ENCODE results near the gene COTL1.

The COTL1 gene

DNA sequence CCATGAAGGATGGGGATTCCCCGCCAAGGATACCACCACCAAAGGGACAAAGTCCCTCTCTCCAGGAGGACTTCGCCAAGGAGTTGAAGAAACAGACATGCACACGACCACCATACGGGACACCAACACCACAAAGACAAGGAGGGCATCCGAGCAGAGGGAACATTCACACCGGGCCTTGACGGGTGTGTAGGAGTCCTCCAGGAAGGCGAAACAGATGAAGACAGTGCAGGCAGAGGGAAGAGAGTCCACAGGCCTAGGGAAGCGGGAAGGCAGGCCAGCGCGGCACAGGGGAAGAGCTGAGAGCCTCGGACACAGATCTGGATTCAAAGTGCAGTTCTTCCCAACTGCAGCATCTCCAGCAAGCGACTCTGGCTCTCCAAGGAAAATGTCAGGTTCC, 10.8 kb downstream of the COTL1 start:
- Histone ChIP-seq H3K4me3 (no peak overlapping the region), H3K27ac (peak overlapping the region in 1 of 2 donors; percentile 58)
- no peak for TF ChIP-seq CTCF (IDR thresholded peaks at IDR 0.05)
- DNase-seq (ENCODE audit: low spot score) = no peak

DNA sequence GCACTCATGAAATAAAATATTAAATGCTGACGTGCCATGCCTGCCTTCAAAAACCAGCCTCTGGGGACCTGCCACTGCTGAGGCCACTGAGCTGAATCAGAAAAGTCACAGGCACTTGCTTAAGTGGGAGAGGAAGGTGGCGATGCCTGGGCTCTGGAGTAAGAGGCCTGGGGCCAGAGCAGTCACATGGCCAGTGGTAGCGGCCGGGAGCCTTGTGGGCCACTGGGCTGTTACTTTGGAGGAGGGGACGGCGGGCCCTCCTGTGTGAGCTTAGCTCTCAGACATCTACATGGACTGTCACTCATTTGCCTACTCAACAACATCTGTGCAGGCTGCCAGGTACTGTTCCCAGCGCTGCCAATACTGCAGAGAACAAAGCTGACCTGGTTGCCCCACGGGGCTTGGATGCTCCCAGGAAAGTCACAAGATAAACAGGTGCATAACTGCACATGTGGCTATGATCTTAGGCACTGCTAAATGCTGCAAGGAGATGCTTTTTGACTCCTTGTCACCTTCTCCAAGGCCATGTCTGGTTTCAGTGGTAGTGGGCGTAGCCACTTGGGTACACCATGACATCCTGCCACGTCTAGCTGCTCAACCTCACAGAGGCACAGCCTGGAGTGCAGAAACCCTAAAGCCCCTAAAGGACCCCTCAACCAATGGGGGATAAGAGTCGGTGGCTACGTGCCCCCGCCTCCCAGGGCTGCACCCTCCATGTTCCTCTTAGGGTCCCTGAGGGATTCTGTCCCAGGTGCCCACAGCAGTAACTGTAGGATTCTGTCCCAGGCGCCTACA, 11.6 kb downstream of the COTL1 start:
- TF ChIP-seq CTCF (IDR thresholded peaks at IDR 0.05) = no peak
- H3K27ac ChIP-seq = no peak overlapping the region
- no peak overlapping the region for H3K4me3 ChIP-seq
- DNase-seq (ENCODE audit: low spot score) = no peak

DNA sequence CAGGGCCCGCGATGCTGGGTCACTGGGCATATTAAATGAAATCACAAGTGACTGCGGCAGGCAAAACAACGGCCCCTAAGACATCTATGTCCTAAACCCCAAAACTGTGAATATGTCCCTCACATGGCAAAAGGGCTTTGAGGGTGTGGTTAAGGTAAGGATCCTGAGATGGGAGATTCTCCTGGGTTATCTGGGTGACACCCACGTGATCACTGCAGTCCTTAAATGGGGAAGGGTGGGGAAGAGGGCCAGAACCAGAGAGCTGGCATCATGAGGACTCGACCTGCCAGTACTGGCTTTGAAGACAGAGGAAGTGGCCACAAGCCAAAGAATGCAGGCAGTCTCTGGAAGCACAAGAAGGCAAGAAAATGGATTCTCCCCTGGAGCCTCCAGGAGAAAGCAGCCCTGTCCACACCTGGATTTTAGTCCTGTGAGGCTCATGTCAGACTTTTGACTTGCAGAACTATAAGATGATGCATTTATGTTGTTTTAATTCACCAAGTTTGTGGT, 12.5 kb downstream of the COTL1 start:
- no peak for TF ChIP-seq CTCF (IDR thresholded peaks at IDR 0.05)
- H3K27ac ChIP-seq = no peak overlapping the region
- no peak for DNase-seq (ENCODE audit: low spot score)
- no peak overlapping the region for H3K4me3 ChIP-seq

GRCh38 chr16:84604477-84605013, 13.3 kb downstream of the COTL1 start:
- Histone ChIP-seq H3K4me3 (no peak overlapping the region), H3K27ac (peak overlapping the region in 1 of 2 donors; percentile 83)
- no peak for TF ChIP-seq CTCF (IDR thresholded peaks at IDR 0.05)
- no peak for DNase-seq (ENCODE audit: low spot score)

DNA sequence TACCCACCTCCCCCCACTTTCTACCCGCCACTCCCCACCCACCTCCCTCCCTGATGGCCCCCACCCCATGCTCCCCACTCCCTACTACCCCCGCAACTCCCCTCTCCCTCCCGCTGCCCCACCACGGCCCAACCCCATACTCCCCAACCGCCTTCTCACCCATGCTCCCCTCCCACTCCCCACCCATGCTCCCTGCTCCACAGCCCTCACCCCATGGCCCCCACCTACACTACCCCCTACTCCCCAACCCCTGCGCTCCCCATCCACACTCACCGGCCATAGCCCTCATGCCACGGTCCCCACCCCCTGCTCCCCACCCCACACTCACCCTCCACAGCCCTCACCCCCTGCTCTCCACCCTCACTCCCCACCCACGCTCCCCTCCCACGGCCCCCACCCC, 13.9 kb downstream of the COTL1 start:
- Histone ChIP-seq H3K4me3 (no peak overlapping the region), H3K27ac (peak overlapping the region in 1 of 2 donors; percentile 83)
- DNase-seq (ENCODE audit: low spot score) = no peak
- no peak for TF ChIP-seq CTCF (IDR thresholded peaks at IDR 0.05)

GRCh38 chr16:84603140-84603816, 14.6 kb downstream of the COTL1 start:
- DNase-seq (ENCODE audit: low spot score) = peak; percentile 92
- TF ChIP-seq CTCF (IDR thresholded peaks at IDR 0.05) = no peak
- peak overlapping the region; percentile 55 to 83 for H3K27ac ChIP-seq
- H3K4me3 ChIP-seq = peak overlapping the region; percentile 54
